CD14-positive monocyte (primary cell): ENCODE data around the gene NTM. TPM values are rescaled to one million over a fixed set of nuclear protein-coding genes. Genes with fewer than 3 reads are reported as not detected.

Source experiments
- DNase-seq, 3 donors: peaks; one replicate each; pipeline ENCODE4 v3.0.0-alpha.2; 2011 to 2022
- H2AFZ ChIP-seq: 2 replicates; pipeline ENCODE4 v1.6.0; 2012; ENCODE audit warnings: mild to moderate bottlenecking, low read depth, low read length, inconsistent platforms; ENCODE audit not compliant: insufficient read depth, poor library complexity, severe bottlenecking
- H3K27ac ChIP-seq, 2 donors: 1 replicate in 1 of 2; 2 replicates in 1 of 2; pipeline ENCODE4 v1.5.1; 2012 to 2013; ENCODE audit warnings: low read length in 2 of 2, control low read depth in 1 of 2, inconsistent platforms in 1 of 2, low read depth in 1 of 2, mild to moderate bottlenecking in 1 of 2
- H3K27me3 ChIP-seq, 2 donors: one replicate each; pipeline versions ENCODE4 v1.6.0 to v1.6.1; 2011 to 2013; ENCODE audit warnings: low read length in 2 of 2; ENCODE audit not compliant: control insufficient read depth in 2 of 2, insufficient read depth in 2 of 2
- H3K36me3 ChIP-seq, 2 donors: replicated peaks in 1 of 2; 1 replicate in 1 of 2; 2 replicates in 1 of 2; pipeline versions ENCODE4 v1.5.1 to v1.6.1; 2012 to 2013; ENCODE audit warnings: low read length in 2 of 2, control low read depth in 1 of 2, inconsistent platforms in 1 of 2, mild to moderate bottlenecking in 1 of 2; ENCODE audit not compliant: insufficient read depth in 2 of 2, control insufficient read depth in 1 of 2
- H3K4me1 ChIP-seq, 2 donors: 1 replicate in 1 of 2; 2 replicates in 1 of 2; pipeline versions ENCODE4 v1.5.1 to v1.6.1; 2012 to 2013; ENCODE audit warnings: low read length in 2 of 2, control low read depth in 1 of 2, inconsistent platforms in 1 of 2, mild to moderate bottlenecking in 1 of 2, moderate library complexity in 1 of 2; ENCODE audit not compliant: insufficient read depth in 2 of 2, control insufficient read depth in 1 of 2
- H3K4me2 ChIP-seq: replicated peaks from 2 replicates; pipeline ENCODE3; 2012; ENCODE audit warnings: low read length, moderate library complexity, mild to moderate bottlenecking; ENCODE audit not compliant: poor library complexity, severe bottlenecking; ENCODE audit errors: extremely low read depth
- H3K4me3 ChIP-seq, 3 experiments: fragments of 200-600 bp in 1 of 3; sonication (generic) in 1 of 3; replicated peaks in 1 of 3; 1 replicate in 2 of 3; 2 replicates in 1 of 3; pipeline ENCODE4 v1.5.1; 2011 to 2013; ENCODE audit warnings: low read length in 3 of 3, mild to moderate bottlenecking in 3 of 3, control low read depth in 2 of 3, low read depth in 2 of 3, inconsistent platforms in 1 of 3, moderate library complexity in 1 of 3
- H3K79me2 ChIP-seq: 2 replicates; pipeline ENCODE4 v1.6.0; 2012; ENCODE audit warnings: mild to moderate bottlenecking, control low read depth, inconsistent platforms, low read length, moderate library complexity; ENCODE audit not compliant: insufficient read depth
- H3K9ac ChIP-seq: 2 replicates; pipeline ENCODE4 v1.6.0; 2017; ENCODE audit warnings: low read length, mild to moderate bottlenecking; ENCODE audit not compliant: insufficient read depth, poor library complexity, severe bottlenecking
- H3K9me3 ChIP-seq, 2 donors: replicated peaks in 1 of 2; 1 replicate in 1 of 2; 2 replicates in 1 of 2; pipeline versions ENCODE4 v1.5.1 to v1.6.1; 2012 to 2013; ENCODE audit warnings: low read length in 2 of 2, control low read depth in 1 of 2; ENCODE audit not compliant: control insufficient read depth in 1 of 2, insufficient read depth in 1 of 2
- H4K20me1 ChIP-seq: 2 replicates; pipeline ENCODE4 v1.6.0; 2012; ENCODE audit warnings: mild to moderate bottlenecking, low read length, control low read depth, moderate library complexity; ENCODE audit not compliant: insufficient read depth
- H3K27ac Mint-ChIP-seq, 7 donors: one replicate each; pipeline ENCODE4 v1.8.0; 2020; ENCODE audit warnings: mild to moderate bottlenecking in 7 of 7, mixed read lengths in 7 of 7, moderate library complexity in 6 of 7, inconsistent platforms in 2 of 7
- H3K27me3 Mint-ChIP-seq, 3 donors: one replicate each; pipeline ENCODE4 v1.8.0; 2021 to 2022; ENCODE audit warnings: low read depth in 3 of 3, mild to moderate bottlenecking in 3 of 3, mixed read lengths in 3 of 3, moderate library complexity in 3 of 3, inconsistent platforms in 1 of 3
- H3K36me3 Mint-ChIP-seq, 2 donors: one replicate each; pipeline ENCODE4 v1.8.0; 2020; ENCODE audit warnings: mixed read lengths in 2 of 2, inconsistent platforms in 1 of 2, mild to moderate bottlenecking in 1 of 2
- H3K4me1 Mint-ChIP-seq: one replicate; pipeline ENCODE4 v1.8.0; 2020; ENCODE audit warnings: mild to moderate bottlenecking, mixed read lengths
- H3K4me3 Mint-ChIP-seq, 2 donors: one replicate each; pipeline ENCODE4 v1.8.0; 2020; ENCODE audit warnings: mild to moderate bottlenecking in 2 of 2, mixed read lengths in 2 of 2, moderate library complexity in 1 of 2
- H3K9me3 Mint-ChIP-seq, 7 donors: one replicate each; pipeline ENCODE4 v1.8.0; 2020 to 2022; ENCODE audit warnings: mixed read lengths in 7 of 7, mild to moderate bottlenecking in 6 of 7, moderate library complexity in 6 of 7, inconsistent platforms in 2 of 7
- WGBS: methylation state at CpG from one replicate; pipeline ENCODE4 v1.1.5; 2013; ENCODE audit warnings: missing lambda C conversion rate; ENCODE audit not compliant: insufficient coverage; 5-methylcytosine and 5-hydroxymethylcytosine counted together
- intact Hi-C, 2 donors: fragments of 100-400 bp; cut with micrococcal nuclease; formaldehyde crosslinking; loops; one replicate each; pipeline versions ENCODE4 v1.15.0 to v1.15.1; 2023
- polyA plus RNA-seq, 3 donors: library from polyadenylated mRNA; depleted of rRNA in 1 of 3; unstranded in 2 of 3; stranded (reverse) in 1 of 3; fragments of 300-500 nt in 2 of 3; fragments of >200 nt in 1 of 3; fragmentation: Illumina TruSeq in 2 of 3; gene quantifications; 1 replicate in 2 of 3; 2 replicates in 1 of 3; pipeline ENCODE4 v1.2.3, GENCODE V29; 2012 to 2021
- TF ChIP-seq, protein P1 (sequence below): fragments of 200-600 bp; IDR thresholded peaks from one replicate; pipeline ENCODE4 v1.8.0; 2022; ENCODE audit warnings: antibody characterized with exemption, mild to moderate bottlenecking

Gene NTM
- polyA plus RNA-seq, 3 donors = not detected

DNA sequence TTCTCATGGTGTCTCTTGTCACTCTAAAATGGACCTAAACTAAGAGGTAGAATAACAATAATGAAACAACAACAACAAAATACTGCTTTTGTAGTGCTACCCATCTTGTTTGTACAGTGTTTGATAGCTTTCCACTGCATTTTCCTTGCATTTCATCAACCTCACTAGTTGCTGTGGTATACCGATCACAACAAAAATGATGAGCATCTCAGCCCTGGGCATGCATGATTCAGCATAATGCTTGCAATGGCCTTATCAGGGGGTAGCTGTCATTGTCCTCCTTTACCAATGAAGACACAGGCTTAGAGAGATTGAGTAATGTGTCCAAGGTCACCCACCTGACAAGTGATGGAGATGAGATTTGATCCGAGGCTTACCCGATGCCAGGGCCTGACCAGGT is 682.5 kb downstream of the NTM start:
- Histone ChIP-seq H3K27ac (no peak overlapping the region), H3K27me3 (no peaks in the 10 kb centered on the region), H3K4me2 (no peak overlapping the region), H4K20me1 (no peaks in the 10 kb centered on the region), H3K4me1 (peaks cover 36 to 47% of the 10 kb centered on the region in 2 donors), H3K9ac (no peak overlapping the region), H3K4me3 (no peak overlapping the region), H2AFZ (no peak overlapping the region), H3K79me2 (no peaks in the 10 kb centered on the region), H3K36me3 (no peaks in the 10 kb centered on the region), H3K9me3 (no peaks in the 10 kb centered on the region)
- H3K36me3 Mint-ChIP-seq = no peaks in the 10 kb centered on the region
- intact Hi-C loops = no loop called here
- 100% methylated on average over 1 of the region's 3 CpGs for WGBS
- H3K27me3 Mint-ChIP-seq = peaks cover 0 to 9% (median 5%) of the 10 kb centered on the region in 3 donors
- TF ChIP-seq, protein P1, sequence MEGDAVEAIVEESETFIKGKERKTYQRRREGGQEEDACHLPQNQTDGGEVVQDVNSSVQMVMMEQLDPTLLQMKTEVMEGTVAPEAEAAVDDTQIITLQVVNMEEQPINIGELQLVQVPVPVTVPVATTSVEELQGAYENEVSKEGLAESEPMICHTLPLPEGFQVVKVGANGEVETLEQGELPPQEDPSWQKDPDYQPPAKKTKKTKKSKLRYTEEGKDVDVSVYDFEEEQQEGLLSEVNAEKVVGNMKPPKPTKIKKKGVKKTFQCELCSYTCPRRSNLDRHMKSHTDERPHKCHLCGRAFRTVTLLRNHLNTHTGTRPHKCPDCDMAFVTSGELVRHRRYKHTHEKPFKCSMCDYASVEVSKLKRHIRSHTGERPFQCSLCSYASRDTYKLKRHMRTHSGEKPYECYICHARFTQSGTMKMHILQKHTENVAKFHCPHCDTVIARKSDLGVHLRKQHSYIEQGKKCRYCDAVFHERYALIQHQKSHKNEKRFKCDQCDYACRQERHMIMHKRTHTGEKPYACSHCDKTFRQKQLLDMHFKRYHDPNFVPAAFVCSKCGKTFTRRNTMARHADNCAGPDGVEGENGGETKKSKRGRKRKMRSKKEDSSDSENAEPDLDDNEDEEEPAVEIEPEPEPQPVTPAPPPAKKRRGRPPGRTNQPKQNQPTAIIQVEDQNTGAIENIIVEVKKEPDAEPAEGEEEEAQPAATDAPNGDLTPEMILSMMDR = no peak
- H3K9me3 Mint-ChIP-seq = peaks cover 0 to 2% (median 0%) of the 10 kb centered on the region in 7 donors
- peaks cover 34% of the 10 kb centered on the region for H3K4me1 Mint-ChIP-seq
- DNase-seq = no peak
- H3K27ac Mint-ChIP-seq = no peak overlapping the region
- no peak overlapping the region for H3K4me3 Mint-ChIP-seq

DNA sequence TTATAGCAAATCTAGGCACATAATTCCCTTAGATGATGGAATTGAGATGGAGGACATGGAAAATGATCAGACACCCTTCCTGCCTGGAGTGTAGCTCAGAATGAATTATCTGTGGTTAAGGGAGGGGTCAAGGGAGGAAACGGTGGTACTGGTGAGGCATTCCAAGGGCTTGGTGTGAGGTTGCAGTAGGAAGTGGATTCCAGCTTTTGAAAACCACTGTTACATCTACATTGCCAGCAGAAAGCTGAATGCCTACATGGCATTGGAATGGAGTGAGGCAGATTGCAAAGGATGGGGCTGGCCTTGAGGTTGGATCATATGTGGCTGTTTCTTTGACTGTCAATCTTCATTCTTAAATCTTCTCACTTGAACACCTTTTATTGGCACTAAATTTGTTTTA is 684.4 kb downstream of the NTM start:
- no peaks in the 10 kb centered on the region for H3K79me2 ChIP-seq
- H3K9me3 Mint-ChIP-seq = peaks cover 0 to 1% (median 0%) of the 10 kb centered on the region in 7 donors
- H3K27ac ChIP-seq = no peak overlapping the region
- H3K4me3 ChIP-seq = no peak overlapping the region
- WGBS = 0% methylated on average over 1 of the region's 1 CpG
- H3K36me3 ChIP-seq = no peaks in the 10 kb centered on the region
- no peaks in the 10 kb centered on the region for H4K20me1 ChIP-seq
- no peak overlapping the region for H3K9ac ChIP-seq
- H3K4me1 ChIP-seq = peaks cover 53 to 58% of the 10 kb centered on the region in 2 donors
- H3K4me2 ChIP-seq = no peak overlapping the region
- peaks cover 0 to 8% (median 5%) of the 10 kb centered on the region in 3 donors for H3K27me3 Mint-ChIP-seq
- DNase-seq = no peak
- H3K36me3 Mint-ChIP-seq = no peaks in the 10 kb centered on the region
- no peak overlapping the region for H2AFZ ChIP-seq
- no peak overlapping the region for H3K4me3 Mint-ChIP-seq
- no peaks in the 10 kb centered on the region for H3K9me3 ChIP-seq
- TF ChIP-seq, protein P1 = no peak
- H3K4me1 Mint-ChIP-seq = peaks cover 15% of the 10 kb centered on the region
- intact Hi-C loops = loop anchor here in 1 of 2 donors (5.0 kb wide), 1 partner anchor 228 kb away; no protein-coding TSS in a partner anchor
- H3K27ac Mint-ChIP-seq = no peak overlapping the region
- H3K27me3 ChIP-seq = no peaks in the 10 kb centered on the region
